GM23338 (cell line): ENCODE data around the gene UVRAG. TPM values are rescaled to one million over a fixed set of nuclear protein-coding genes. Genes with fewer than 3 reads are reported as not detected.

ENCODE experiments used
- ATAC-seq: fragments of 200-7000 bp; cut with Tn5 transposase; 3 replicates; pipeline ENCODE4 v1.9.1; 2020
- DNase-seq: peaks from one replicate; pipeline ENCODE4 v3.0.0-alpha.2; 2015; ENCODE audit warnings: low spot score
- H2AFZ ChIP-seq: fragments of 200-600 bp; sonication (generic); 2 replicates; pipeline ENCODE4 v1.8.0; 2016; ENCODE audit warnings: antibody characterized with exemption, mild to moderate bottlenecking, moderate library complexity
- H3F3A ChIP-seq: fragments of 200-600 bp; sonication (generic); replicated peaks from 2 replicates; pipeline ENCODE4 v1.8.0; 2017; ENCODE audit warnings: antibody characterized with exemption, mixed run types, low read depth
- H3K27ac ChIP-seq: fragments of 200-600 bp; sonication (generic); 2 replicates; pipeline ENCODE4 v1.6.1; 2016; ENCODE audit warnings: low read depth
- H3K27me3 ChIP-seq: fragments of 200-600 bp; sonication (generic); 2 replicates; pipeline ENCODE4 v1.8.0; 2016; ENCODE audit warnings: mild to moderate bottlenecking, mixed run types, moderate library complexity; ENCODE audit not compliant: insufficient read depth
- H3K36me3 ChIP-seq: fragments of 200-600 bp; sonication (generic); 2 replicates; pipeline ENCODE4 v1.8.0; 2016; ENCODE audit warnings: mild to moderate bottlenecking; ENCODE audit not compliant: insufficient read depth
- H3K4me1 ChIP-seq: fragments of 200-600 bp; sonication (generic); 2 replicates; pipeline ENCODE4 v1.8.0; 2016; ENCODE audit warnings: mild to moderate bottlenecking, moderate library complexity; ENCODE audit not compliant: insufficient read depth
- H3K4me2 ChIP-seq: fragments of 200-600 bp; sonication (generic); 2 replicates; pipeline ENCODE4 v1.7.1; 2017; ENCODE audit warnings: mixed run types
- H3K4me3 ChIP-seq: fragments of 200-600 bp; sonication (generic); 2 replicates; pipeline ENCODE4 v1.6.1; 2016; ENCODE audit warnings: mixed run types
- H3K79me2 ChIP-seq: fragments of 200-600 bp; sonication (generic); replicated peaks from 2 replicates; pipeline ENCODE4 v1.8.0; 2017; ENCODE audit warnings: mild to moderate bottlenecking; ENCODE audit not compliant: insufficient read depth
- H3K9me2 ChIP-seq: fragments of 200-600 bp; sonication (generic); 2 replicates; pipeline ENCODE4 v1.8.0; 2017; ENCODE audit not compliant: insufficient read depth
- H4K20me1 ChIP-seq: fragments of 200-600 bp; sonication (generic); replicated peaks from 2 replicates; pipeline ENCODE4 v1.8.0; 2017; ENCODE audit warnings: mild to moderate bottlenecking; ENCODE audit not compliant: insufficient read depth
- H3K27ac Mint-ChIP-seq: 2 replicates; pipeline ENCODE4 v1.8.0; 2020; ENCODE audit warnings: inconsistent platforms, mild to moderate bottlenecking, moderate library complexity, mixed read lengths
- H3K27me3 Mint-ChIP-seq: 3 replicates; pipeline ENCODE4 v1.8.0; 2022; ENCODE audit warnings: low read depth, mild to moderate bottlenecking, moderate library complexity, mixed read lengths, inconsistent platforms; ENCODE audit not compliant: insufficient read depth, poor library complexity
- H3K36me3 Mint-ChIP-seq: 3 replicates; pipeline ENCODE4 v1.8.0; 2021; ENCODE audit warnings: low read depth, mild to moderate bottlenecking, inconsistent platforms, moderate library complexity, mixed read lengths
- H3K4me1 Mint-ChIP-seq: 3 replicates; pipeline ENCODE4 v1.8.0; 2020; ENCODE audit warnings: mild to moderate bottlenecking, inconsistent platforms, mixed read lengths
- H3K4me3 Mint-ChIP-seq: 3 replicates; pipeline ENCODE4 v1.8.0; 2021; ENCODE audit warnings: moderate library complexity, mild to moderate bottlenecking, inconsistent platforms, mixed read lengths
- H3K9me3 Mint-ChIP-seq: 3 replicates; pipeline ENCODE4 v1.8.0; 2020; ENCODE audit warnings: moderate library complexity, mild to moderate bottlenecking, inconsistent platforms, mixed read lengths
- CREB1 ChIP-seq: fragments of 250-450 bp; sonication (Bioruptor Pico); IDR thresholded peaks from 2 replicates; pipeline ENCODE4 v1.5.0; 2020; ENCODE audit warnings: low read depth, mild to moderate bottlenecking, moderate library complexity
- EZH2phosphoT487 ChIP-seq: fragments of 200-600 bp; sonication (generic); IDR thresholded peaks from one replicate; pipeline ENCODE4 v1.8.1; 2018; ENCODE audit warnings: antibody characterized with exemption; ENCODE audit not compliant: unreplicated experiment
- JUNB ChIP-seq: IDR thresholded peaks from one replicate; pipeline ENCODE4 v1.6.1; 2016; ENCODE audit warnings: antibody characterized with exemption; ENCODE audit not compliant: unreplicated experiment
- POLR2AphosphoS5 ChIP-seq: IDR thresholded peaks from 2 replicates; pipeline ENCODE4 v1.6.1; 2016; ENCODE audit warnings: antibody characterized with exemption, low read depth
- ZNF114 ChIP-seq: fragments of 250-450 bp; sonication (Bioruptor Pico); IDR thresholded peaks from 2 replicates; pipeline ENCODE4 v1.5.0; 2020; ENCODE audit warnings: mild to moderate bottlenecking, moderate library complexity
- ZNF331 ChIP-seq: fragments of 250-450 bp; sonication (Bioruptor Pico); IDR thresholded peaks from 2 replicates; pipeline ENCODE4 v1.5.0; 2020; ENCODE audit warnings: low read depth, mild to moderate bottlenecking, moderate library complexity
- polyA plus RNA-seq: library from polyadenylated mRNA; unstranded; fragments of >200 nt; fragmentation: Nextera tagmentation; extraction: Ambion mirVana; gene quantifications from 2 replicates; pipeline ENCODE4 v1.2.1, GENCODE V29; 2016
- total RNA-seq: library from RNA; depleted of rRNA; stranded (reverse); fragments of >200 nt; shearing (Covaris generic); gene quantifications from 2 replicates; pipeline ENCODE4 v1.2.3, GENCODE V29; 2014
- TF ChIP-seq, protein P1 (sequence below): fragments of 250-450 bp; sonication (Bioruptor Pico); IDR thresholded peaks from 2 replicates; pipeline ENCODE4 v1.5.0; 2020; ENCODE audit warnings: mild to moderate bottlenecking, moderate library complexity
- TF ChIP-seq, protein P2 (sequence below): IDR thresholded peaks from 2 replicates; pipeline ENCODE4 v1.6.1; 2016; ENCODE audit warnings: antibody characterized with exemption
- TF ChIP-seq, protein P3 (sequence below): IDR thresholded peaks from one replicate; pipeline ENCODE4 v1.6.1; 2018; ENCODE audit warnings: antibody characterized with exemption; ENCODE audit not compliant: unreplicated experiment

UVRAG gene
- total and polyA plus RNA-seq, 2 experiments from 2014 or later, result 15.3 to 17.4 TPM

DNA sequence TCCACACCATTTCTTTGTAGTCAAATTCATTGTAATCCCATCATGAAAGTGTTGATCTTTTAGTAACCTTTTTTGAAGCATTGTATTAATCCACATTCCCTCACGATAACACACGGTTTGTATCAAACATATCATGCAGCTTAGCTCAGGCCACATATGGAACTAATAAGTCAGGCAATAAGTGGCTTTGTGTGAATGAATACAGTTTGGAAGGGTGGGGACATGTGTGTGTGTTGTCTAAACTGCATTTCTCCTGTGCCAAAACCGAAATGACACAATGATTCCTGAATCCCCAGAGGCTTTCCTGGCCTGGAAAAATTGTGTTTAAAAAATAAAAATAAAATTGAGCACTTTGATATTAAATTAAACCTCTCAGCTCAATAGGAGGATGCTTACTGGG lies 293.0 kb downstream of the UVRAG start:
- H3K4me3 ChIP-seq, result no peak overlapping the region
- peaks cover 2% of the 10 kb centered on the region; the same call in 2 of the 3 replicates for H3K4me1 Mint-ChIP-seq
- no peaks in the 10 kb centered on the region for H3K9me3 Mint-ChIP-seq
- no peak overlapping the region for H2AFZ ChIP-seq
- H3K79me2 ChIP-seq, result no peaks in the 10 kb centered on the region
- peaks cover 1% of the 10 kb centered on the region for H3K27me3 Mint-ChIP-seq
- no peak overlapping the region for H3K27ac ChIP-seq
- H3K9me2 ChIP-seq, result no peaks in the 10 kb centered on the region
- no peaks in the 10 kb centered on the region for H3F3A ChIP-seq
- TF ChIP-seq, protein P1, sequence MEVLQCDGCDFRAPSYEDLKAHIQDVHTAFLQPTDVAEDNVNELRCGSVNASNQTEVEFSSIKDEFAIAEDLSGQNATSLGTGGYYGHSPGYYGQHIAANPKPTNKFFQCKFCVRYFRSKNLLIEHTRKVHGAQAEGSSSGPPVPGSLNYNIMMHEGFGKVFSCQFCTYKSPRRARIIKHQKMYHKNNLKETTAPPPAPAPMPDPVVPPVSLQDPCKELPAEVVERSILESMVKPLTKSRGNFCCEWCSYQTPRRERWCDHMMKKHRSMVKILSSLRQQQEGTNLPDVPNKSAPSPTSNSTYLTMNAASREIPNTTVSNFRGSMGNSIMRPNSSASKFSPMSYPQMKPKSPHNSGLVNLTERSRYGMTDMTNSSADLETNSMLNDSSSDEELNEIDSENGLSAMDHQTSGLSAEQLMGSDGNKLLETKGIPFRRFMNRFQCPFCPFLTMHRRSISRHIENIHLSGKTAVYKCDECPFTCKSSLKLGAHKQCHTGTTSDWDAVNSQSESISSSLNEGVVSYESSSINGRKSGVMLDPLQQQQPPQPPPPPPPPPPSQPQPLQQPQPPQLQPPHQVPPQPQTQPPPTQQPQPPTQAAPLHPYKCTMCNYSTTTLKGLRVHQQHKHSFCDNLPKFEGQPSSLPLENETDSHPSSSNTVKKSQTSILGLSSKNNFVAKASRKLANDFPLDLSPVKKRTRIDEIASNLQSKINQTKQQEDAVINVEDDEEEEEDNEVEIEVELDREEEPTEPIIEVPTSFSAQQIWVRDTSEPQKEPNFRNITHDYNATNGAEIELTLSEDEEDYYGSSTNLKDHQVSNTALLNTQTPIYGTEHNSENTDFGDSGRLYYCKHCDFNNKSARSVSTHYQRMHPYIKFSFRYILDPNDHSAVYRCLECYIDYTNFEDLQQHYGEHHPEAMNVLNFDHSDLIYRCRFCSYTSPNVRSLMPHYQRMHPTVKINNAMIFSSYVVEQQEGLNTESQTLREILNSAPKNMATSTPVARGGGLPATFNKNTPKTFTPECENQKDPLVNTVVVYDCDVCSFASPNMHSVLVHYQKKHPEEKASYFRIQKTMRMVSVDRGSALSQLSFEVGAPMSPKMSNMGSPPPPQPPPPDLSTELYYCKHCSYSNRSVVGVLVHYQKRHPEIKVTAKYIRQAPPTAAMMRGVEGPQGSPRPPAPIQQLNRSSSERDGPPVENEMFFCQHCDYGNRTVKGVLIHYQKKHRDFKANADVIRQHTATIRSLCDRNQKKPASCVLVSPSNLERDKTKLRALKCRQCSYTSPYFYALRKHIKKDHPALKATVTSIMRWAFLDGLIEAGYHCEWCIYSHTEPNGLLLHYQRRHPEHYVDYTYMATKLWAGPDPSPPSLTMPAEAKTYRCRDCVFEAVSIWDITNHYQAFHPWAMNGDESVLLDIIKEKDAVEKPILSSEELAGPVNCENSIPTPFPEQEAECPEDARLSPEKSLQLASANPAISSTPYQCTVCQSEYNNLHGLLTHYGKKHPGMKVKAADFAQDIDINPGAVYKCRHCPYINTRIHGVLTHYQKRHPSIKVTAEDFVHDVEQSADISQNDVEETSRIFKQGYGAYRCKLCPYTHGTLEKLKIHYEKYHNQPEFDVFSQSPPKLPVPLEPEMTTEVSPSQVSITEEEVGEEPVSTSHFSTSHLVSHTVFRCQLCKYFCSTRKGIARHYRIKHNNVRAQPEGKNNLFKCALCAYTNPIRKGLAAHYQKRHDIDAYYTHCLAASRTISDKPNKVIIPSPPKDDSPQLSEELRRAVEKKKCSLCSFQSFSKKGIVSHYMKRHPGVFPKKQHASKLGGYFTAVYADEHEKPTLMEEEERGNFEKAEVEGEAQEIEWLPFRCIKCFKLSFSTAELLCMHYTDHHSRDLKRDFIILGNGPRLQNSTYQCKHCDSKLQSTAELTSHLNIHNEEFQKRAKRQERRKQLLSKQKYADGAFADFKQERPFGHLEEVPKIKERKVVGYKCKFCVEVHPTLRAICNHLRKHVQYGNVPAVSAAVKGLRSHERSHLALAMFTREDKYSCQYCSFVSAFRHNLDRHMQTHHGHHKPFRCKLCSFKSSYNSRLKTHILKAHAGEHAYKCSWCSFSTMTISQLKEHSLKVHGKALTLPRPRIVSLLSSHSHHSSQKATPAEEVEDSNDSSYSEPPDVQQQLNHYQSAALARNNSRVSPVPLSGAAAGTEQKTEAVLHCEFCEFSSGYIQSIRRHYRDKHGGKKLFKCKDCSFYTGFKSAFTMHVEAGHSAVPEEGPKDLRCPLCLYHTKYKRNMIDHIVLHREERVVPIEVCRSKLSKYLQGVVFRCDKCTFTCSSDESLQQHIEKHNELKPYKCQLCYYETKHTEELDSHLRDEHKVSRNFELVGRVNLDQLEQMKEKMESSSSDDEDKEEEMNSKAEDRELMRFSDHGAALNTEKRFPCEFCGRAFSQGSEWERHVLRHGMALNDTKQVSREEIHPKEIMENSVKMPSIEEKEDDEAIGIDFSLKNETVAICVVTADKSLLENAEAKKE (CRISPR knock-in tag), result no peak
- TF ChIP-seq JUNB (no peak), POLR2AphosphoS5 (no peak), EZH2phosphoT487 (no peak), ZNF114 (CRISPR knock-in tag) (no peak), ZNF331 (no peak), CREB1 (no peak)
- TF ChIP-seq, protein P2, sequence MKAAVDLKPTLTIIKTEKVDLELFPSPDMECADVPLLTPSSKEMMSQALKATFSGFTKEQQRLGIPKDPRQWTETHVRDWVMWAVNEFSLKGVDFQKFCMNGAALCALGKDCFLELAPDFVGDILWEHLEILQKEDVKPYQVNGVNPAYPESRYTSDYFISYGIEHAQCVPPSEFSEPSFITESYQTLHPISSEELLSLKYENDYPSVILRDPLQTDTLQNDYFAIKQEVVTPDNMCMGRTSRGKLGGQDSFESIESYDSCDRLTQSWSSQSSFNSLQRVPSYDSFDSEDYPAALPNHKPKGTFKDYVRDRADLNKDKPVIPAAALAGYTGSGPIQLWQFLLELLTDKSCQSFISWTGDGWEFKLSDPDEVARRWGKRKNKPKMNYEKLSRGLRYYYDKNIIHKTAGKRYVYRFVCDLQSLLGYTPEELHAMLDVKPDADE, result no peak
- TF ChIP-seq, protein P3, sequence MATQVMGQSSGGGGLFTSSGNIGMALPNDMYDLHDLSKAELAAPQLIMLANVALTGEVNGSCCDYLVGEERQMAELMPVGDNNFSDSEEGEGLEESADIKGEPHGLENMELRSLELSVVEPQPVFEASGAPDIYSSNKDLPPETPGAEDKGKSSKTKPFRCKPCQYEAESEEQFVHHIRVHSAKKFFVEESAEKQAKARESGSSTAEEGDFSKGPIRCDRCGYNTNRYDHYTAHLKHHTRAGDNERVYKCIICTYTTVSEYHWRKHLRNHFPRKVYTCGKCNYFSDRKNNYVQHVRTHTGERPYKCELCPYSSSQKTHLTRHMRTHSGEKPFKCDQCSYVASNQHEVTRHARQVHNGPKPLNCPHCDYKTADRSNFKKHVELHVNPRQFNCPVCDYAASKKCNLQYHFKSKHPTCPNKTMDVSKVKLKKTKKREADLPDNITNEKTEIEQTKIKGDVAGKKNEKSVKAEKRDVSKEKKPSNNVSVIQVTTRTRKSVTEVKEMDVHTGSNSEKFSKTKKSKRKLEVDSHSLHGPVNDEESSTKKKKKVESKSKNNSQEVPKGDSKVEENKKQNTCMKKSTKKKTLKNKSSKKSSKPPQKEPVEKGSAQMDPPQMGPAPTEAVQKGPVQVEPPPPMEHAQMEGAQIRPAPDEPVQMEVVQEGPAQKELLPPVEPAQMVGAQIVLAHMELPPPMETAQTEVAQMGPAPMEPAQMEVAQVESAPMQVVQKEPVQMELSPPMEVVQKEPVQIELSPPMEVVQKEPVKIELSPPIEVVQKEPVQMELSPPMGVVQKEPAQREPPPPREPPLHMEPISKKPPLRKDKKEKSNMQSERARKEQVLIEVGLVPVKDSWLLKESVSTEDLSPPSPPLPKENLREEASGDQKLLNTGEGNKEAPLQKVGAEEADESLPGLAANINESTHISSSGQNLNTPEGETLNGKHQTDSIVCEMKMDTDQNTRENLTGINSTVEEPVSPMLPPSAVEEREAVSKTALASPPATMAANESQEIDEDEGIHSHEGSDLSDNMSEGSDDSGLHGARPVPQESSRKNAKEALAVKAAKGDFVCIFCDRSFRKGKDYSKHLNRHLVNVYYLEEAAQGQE, result no peak
- H4K20me1 ChIP-seq, result no peaks in the 10 kb centered on the region; the same call in 1 of the 2 replicates
- H3K4me2 ChIP-seq, result no peak overlapping the region
- no peaks in the 10 kb centered on the region for H3K36me3 Mint-ChIP-seq
- DNase-seq, result no peak
- ATAC-seq, result no peak
- H3K27me3 ChIP-seq, result no peaks in the 10 kb centered on the region
- H3K4me3 Mint-ChIP-seq, result no peak overlapping the region
- H3K4me1 ChIP-seq, result no peaks in the 10 kb centered on the region
- no peaks in the 10 kb centered on the region for H3K36me3 ChIP-seq
- no peak overlapping the region for H3K27ac Mint-ChIP-seq
